Stimulated activated CD4-positive, alpha-beta T cell treated with anti-CD3 and anti-CD28 coated beads, TNF-alpha, amount 100 ng/mL, for 48 hours (primary cell): ENCODE measurements around the gene BRD8.
"Not testable (repeated sequence)": the region's sequence is repeated elsewhere in the genome, so short reads cannot be mapped to it uniquely, and the experiment has no call there.

Experiments used
- DNase-seq, 3 donors: peaks; one replicate each; pipeline ENCODE4 v3.0.0-alpha.2; 2020; ENCODE audit warnings: low read depth in 3 of 3

The BRD8 gene

GRCh38 chr5:138178516-138179276 lies at the start of gene BRD8, which contains the start of gene KIF20A:
Gene BRD8 (minus strand): TSS chr5:138178630. CDS start chr5:138178614, 16 bp downstream.
Gene KIF20A (plus strand): TSS chr5:138179112. CDS start chr5:138179681, 569 bp downstream.
- DNase-seq: peak; percentile 82 to 84 (median 83)

- DNase-seq: no peak
Measured at GRCh38 chr5:138226910-138227309, 48.5 kb upstream of the BRD8 start.

GRCh38 chr5:138224712-138225111 lies 46.3 kb upstream of the BRD8 start:
- no peak for DNase-seq

GRCh38 chr5:138223532-138223931 lies 45.1 kb upstream of the BRD8 start:
- no peak for DNase-seq

GRCh38 chr5:138216799-138217198 lies 38.4 kb upstream of the BRD8 start:
- no peak for DNase-seq

- DNase-seq: peak; percentile 80 to 86 (median 86)
Measured at GRCh38 chr5:138213161-138214029, 35.0 kb upstream of the BRD8 start, which contains the start of gene CDC23. Gene CDC23 (minus strand): TSS chr5:138213323. CDS start chr5:138213312, 11 bp downstream.

- peak in 2 of 3 donors; percentile 1 to 7 for DNase-seq
Measured at GRCh38 chr5:138212828-138213160, 34.4 kb upstream of the BRD8 start.

GRCh38 chr5:138210985-138211384 lies 32.6 kb upstream of the BRD8 start:
- no peak for DNase-seq

GRCh38 chr5:138193859-138194258 lies 15.4 kb upstream of the BRD8 start:
- not testable (repeated sequence) for DNase-seq

- DNase-seq: no peak
Measured at GRCh38 chr5:138192826-138193225, 14.4 kb upstream of the BRD8 start.

GRCh38 chr5:138188626-138189025 lies 10.2 kb upstream of the BRD8 start:
- DNase-seq: no peak

- DNase-seq: no peak
Measured at GRCh38 chr5:138186002-138186447, 7.6 kb upstream of the BRD8 start.

GRCh38 chr5:138182808-138183207 lies 4.4 kb upstream of the BRD8 start:
- no peak for DNase-seq

- DNase-seq: no peak
Measured at GRCh38 chr5:138180841-138181240, 2.4 kb upstream of the BRD8 start.

GRCh38 chr5:138180183-138180782 lies 1.9 kb upstream of the BRD8 start:
- DNase-seq: no peak

GRCh38 chr5:138179277-138179857 lies 937 bp upstream of the BRD8 start:
- DNase-seq: peak in 1 of 3 donors; percentile 6

- no peak for DNase-seq
Measured at GRCh38 chr5:138177941-138178515, 402 bp downstream of the BRD8 start.

- DNase-seq: no peak
Measured at GRCh38 chr5:138170299-138170698, 8.1 kb downstream of the BRD8 start.

- DNase-seq: no peak
Measured at GRCh38 chr5:138169124-138169523, 9.3 kb downstream of the BRD8 start.

GRCh38 chr5:138163721-138164120 lies 14.7 kb downstream of the BRD8 start:
- no peak for DNase-seq

- DNase-seq: no peak
Measured at GRCh38 chr5:138160706-138161105, 17.7 kb downstream of the BRD8 start.
